GM18519 (cell line): ENCODE results near the gene VARS2.

Experiments
- ATAC-seq: cut with Tn5 transposase; IDR thresholded peaks from one replicate; pipeline ENCODE4 v1.9.1; 2021; ENCODE audit warnings: mild to moderate bottlenecking, moderate library complexity; ENCODE audit not compliant: unreplicated experiment, low FRiP score

The VARS2 gene

DNA sequence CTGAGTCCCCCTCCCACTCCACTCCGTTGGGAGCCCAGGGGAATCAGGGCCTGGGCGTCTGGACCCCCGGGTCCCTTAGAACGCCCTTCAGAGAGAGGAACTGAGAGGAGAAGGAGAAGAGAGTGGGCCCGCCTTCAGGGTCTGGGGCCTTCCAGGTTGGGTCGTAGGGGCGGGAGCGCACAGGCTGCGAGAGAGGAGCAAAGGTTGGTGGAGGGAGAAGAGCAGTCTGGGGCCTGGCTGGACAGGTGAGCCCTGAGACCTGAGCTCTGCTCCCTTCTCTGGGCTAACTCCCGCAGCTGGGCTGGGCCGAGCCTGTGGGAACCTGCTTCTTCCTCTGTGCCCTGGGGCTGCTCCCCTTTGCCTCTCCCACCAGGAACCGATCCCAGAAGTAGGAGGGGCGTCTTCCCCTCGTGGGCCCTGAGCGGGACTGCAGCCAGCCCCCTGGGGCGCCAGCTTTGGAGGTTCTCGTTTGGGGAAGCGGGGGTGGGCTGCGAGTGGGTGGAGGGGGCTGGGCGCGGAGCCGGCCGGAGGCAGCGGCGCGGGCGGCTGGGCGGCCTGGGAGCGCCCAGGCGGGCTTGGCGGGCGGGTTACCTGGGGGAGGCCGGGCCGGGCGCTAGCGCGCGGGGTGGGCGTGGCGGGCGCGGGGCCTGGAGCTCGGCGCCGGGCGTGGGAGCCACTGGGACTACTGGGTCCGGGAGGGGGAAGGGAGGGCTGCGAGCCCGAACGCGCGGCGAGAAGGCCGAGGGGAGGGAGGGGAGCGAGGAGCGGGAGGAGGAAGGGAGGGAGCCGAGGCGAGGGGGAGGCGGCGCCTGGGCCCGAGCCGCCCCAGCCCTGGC lies 30.1 kb upstream of the VARS2 start, which contains the start of gene DDR1:
TSS of gene DDR1 (plus strand) at position 835 of the 836 bp plus-strand sequence. CDS start 4,211 bp downstream, outside the sequence.
- ATAC-seq, result no peak

DNA sequence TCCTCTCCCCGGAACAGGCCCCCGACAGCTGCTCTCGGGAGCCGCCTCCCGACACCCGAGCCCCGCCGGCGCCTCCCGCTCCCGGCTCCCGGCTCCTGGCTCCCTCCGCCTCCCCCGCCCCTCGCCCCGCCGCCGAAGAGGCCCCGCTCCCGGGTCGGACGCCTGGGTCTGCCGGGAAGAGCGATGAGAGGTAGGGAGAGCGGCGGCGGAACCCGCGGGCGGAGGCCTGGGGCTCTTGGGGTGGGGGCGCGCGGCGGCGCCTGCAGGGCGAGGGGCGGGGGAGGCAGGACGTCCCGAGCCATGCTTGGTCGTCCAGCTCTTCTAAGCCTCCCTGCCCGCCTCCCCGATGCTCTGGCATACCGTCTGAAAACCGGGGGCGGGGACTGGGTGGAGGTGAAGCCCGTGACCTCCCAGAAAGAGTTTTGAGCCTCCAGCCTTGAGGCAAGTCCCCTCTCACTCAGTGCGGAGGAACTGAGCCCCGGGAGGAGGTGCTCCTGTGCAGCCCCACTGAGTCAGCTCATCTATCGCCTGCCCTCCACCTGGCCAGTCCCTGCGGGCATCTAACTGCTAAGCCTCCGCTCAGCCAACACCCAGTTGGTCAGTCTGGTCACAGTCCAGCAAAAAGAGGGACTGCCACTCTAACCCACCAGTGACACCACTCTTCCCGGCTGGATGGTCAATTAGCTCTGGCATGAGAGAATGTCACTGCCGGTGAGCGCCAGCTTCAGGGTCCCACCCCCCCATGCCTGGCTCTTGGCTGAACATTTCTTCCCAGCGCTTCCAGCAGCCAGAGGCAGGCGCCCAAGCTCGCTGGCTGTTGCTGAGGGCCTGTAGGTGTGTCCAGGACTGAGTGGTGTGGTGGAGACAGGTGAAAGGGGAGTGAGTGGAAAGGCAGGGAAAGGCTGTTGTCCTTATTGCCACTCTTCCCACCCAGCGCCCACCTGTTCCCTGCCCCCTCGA lies 29.2 kb upstream of the VARS2 start:
- ATAC-seq, result no peak

DNA sequence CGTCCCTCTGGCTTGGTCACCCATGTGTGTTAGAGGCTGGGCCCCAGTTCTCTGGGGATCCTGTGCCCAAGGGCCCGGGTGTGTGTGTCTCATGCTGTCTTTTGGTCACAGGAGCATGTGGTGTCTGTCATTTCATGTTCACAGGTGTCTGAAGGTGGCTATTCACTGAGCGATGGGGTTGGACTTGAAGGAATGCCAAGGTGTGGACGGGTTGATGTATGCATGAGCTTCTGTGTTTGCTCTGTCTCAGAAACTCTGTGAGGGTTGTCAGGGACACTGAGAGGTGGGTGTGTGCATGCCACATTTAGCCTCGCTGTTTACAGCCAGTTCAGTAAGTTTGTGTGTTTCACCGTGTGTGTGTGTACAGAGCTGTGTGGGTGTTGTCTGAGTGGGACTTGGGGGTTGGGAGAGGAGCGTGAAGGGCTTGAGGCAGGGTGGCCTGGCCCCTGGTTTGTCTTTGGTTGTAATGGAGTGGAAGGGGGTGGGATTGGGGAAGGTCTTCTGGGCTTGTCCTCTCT lies 28.5 kb upstream of the VARS2 start:
- ATAC-seq, result no peak

DNA sequence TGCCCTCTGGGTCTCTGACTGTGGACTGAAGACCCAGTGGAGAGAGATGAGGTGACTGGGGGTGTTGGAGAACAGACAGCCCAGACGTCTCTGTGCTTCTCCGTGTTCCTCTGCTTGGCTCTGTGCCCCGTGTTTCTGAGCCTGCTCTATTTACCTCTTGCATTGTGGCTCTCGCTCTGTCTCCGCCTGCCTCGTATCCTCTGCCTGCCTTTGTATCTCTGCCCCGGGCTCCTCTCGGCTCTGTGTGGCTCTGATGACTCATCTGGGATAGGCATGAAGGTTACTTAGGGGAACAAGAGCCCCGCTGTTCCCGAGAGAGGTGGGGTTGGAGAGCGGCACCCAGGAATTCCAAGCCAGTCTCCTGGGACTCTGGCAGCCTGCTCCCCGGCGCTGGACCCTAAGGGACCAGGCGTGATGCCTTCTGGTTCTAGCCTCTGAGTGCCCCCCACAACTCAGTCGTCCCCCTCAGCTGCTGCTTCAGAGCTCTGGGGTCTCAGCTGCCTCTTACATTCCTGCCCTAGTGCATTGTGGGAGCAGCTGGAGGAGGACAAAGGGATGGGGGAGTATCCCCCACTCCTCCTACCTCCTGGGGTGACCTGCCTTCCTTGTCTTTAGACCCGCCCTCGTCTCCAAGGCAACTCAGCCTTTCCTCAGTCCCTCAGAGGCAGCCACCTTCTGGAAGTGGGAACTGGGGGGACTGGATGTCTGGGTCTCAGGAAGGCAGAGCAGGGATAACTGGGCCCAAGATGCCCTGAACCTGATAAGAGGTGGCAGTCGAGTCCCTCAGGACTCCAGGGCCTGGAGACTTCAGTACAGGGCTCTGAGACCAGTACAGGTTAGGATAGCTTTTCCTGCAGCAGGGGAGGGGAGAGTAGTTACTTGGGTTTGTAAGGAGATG lies 27.8 kb upstream of the VARS2 start:
- no peak for ATAC-seq

DNA sequence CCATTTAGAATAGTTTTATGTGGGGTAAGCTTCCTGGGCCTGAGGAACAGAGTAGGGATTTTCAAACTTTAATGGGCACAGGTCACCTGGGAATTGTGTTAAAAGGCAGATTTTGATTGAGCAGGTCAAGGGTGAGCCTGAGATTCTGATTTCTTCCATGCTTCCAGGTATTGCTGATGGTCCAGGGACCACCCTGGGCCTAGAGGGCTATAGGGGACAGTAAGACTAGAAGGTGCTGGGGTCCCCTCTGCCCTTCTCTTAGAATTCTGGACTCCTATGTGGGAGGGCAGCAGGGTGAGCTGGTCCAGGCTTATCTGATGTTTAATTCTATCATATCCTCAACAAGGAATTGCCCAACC lies 27.2 kb upstream of the VARS2 start:
- ATAC-seq, result no peak

DNA sequence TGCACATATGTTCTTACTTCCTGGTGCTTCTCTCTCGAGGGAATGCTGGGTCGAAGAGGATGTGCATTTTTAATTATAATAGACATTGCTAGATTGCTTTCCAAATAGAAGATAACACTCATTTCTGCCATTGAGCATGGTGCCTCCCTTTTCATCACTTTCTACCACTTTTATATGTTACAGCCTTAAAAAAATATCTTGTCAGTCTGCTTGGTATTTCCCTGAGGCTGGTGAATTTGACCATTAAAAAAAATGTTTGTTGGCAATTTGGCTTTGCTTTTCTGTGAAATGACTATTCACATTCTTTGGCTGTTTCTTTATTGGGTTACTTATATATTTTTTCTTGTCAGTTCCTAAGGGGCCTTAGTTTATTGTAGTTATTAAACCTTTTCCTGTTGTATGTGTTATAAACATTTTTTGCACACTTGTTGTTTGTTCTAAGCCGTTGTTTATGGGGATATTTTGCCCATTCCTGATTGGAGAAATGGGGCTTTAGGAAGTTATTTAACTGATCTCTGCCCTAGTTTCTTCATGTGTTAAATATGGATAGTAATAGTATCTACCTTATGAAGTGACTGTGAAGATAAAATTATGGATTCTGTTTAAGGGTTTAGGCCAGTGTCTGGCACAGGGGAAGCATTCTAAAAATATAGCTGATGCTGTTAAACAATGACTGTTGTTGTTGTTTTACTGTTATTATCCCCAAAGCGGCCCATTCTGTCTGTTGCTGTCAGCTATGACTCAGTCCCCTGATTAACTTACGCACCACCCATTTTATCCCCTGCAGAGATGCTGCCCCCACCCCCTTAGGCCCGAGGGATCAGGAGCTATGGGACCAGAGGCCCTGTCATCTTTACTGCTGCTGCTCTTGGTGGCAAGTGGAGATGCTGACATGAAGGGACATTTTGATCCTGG lies 25.9 kb upstream of the VARS2 start:
- no peak for ATAC-seq

DNA sequence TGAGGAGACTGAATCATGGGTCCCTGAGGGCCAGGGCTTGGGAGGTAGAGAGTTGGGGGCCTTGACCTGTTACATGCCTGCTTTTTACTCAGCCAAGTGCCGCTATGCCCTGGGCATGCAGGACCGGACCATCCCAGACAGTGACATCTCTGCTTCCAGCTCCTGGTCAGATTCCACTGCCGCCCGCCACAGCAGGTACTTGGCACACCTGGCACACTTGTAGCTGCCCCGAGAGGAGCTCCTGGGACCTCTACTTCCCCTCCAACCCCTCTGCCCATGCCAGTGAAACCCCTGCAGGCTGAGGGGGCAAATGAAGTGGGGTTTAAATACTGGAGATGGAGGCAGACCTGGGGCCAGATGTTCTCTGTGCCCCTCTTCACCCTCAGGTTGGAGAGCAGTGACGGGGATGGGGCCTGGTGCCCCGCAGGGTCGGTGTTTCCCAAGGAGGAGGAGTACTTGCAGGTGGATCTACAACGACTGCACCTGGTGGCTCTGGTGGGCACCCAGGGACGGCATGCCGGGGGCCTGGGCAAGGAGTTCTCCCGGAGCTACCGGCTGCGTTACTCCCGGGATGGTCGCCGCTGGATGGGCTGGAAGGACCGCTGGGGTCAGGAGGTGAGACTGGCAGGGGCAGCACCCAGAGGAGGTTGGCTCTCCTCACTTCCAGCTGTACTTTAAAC lies 25.1 kb upstream of the VARS2 start:
- ATAC-seq, result no peak

DNA sequence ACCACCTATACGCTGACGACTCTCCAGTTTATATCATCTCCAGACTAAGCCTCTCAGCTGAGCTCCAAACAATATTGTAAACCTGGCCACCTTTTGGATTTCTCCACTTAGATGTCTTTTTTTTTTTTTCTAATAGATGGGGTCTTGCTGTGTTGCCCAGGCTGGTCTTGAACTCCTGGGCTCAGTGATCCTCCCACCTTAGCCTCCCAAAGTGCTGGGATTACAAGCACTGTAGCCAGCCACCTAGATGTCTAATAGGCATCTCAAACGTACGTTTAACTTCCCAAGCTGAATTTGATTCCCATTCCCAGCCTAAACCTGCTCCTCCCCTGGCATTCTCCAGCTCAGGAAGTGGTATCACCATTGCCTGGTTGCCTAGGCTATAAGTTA lies 24.5 kb upstream of the VARS2 start:
- no peak for ATAC-seq

DNA sequence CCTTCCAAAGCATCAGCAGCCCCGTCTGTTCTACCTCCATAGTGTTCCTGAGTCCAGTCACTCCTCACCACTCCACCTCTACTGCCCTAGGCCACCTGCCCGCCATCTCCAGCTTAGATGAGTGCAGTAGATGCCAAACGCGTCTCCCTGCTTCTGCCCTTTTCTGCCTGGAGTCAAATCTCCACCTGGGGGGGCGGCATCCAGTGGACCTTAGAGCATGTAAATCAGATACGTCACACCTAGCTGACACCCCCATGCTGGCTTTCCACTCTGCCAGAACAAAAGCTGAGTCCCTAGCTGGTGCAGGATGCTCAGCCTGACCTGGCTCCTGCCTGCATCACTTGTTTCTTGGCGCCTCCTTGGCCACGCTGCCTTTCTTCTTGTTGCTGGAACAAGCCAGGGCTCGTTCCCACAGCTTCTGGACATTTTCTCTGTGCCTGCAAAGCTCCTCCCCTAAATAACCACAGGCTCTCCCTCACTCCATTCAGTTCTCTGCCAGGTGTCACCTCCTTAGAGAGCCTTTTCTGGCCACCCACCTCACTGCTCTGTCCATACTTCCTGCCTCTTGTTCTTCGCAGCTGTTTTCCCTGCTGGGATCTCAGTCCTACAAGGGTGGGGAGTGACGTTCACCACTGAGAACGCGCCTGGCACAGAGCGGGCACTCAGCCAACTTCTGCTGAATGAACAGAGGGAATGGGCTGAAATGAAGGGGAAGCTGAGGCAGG lies 24.0 kb upstream of the VARS2 start:
- no peak for ATAC-seq

DNA sequence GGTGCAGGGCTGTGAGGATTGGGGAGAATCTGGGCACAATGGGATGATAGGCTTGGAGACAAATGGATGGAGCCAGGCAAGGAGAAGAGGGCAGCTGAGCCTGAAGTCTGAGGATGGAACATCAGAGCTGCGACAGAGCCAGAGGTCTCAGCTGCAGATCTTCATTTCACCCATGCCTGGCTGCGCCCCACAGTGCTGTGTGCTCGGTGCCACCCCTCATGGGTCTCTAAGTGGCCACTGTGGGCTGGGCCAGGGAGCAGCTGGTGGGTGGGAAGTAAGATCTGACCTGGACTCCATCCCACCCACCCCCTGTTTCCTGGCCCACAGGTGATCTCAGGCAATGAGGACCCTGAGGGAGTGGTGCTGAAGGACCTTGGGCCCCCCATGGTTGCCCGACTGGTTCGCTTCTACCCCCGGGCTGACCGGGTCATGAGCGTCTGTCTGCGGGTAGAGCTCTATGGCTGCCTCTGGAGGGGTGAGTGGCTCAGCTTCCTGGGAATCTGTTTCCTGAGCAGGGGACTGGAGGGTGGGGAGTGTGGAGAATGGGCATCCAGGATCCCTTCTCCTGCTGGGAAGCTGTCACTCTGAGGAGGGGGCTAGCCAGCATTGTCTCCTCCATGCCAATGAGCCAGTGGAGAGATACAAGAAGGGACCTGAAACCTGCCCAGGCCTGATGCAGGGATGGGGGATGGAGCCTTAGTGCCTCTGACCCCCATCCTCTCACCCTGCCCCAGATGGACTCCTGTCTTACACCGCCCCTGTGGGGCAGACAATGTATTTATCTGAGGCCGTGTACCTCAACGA lies 23.2 kb upstream of the VARS2 start:
- ATAC-seq, result no peak

DNA sequence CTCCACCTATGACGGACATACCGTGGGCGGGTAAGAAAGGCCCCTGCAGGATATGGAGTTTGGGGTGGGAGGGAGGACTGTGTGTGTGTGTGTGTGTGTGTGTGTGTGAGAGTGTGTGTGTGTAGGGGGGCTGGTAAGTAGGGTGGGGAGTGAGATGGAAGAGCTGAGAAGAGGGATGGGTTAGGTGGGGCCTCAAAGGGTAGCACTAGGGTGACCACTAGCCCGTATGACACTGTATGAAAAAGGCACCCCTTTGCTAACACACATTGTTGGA lies 22.7 kb upstream of the VARS2 start:
- ATAC-seq, result no peak

DNA sequence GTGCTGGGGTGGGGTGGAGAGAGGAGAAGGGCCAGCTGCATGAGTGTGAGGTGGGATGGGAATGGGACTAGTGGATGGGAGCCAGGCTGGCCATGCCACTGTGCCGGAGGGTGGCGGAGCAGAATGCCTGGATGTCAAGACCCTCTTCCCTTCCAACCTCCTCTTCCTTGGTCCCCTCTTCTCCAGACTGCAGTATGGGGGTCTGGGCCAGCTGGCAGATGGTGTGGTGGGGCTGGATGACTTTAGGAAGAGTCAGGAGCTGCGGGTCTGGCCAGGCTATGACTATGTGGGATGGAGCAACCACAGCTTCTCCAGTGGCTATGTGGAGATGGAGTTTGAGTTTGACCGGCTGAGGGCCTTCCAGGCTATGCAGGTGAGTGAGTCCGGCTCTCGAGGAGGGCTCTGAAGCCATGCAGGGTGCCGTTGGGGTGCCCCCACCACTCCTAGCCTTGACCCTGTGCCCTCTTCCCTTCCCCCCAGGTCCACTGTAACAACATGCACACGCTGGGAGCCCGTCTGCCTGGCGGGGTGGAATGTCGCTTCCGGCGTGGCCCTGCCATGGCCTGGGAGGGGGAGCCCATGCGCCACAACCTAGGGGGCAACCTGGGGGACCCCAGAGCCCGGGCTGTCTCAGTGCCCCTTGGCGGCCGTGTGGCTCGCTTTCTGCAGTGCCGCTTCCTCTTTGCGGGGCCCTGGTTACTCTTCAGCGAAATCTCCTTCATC lies 22.1 kb upstream of the VARS2 start:
- no peak for ATAC-seq

DNA sequence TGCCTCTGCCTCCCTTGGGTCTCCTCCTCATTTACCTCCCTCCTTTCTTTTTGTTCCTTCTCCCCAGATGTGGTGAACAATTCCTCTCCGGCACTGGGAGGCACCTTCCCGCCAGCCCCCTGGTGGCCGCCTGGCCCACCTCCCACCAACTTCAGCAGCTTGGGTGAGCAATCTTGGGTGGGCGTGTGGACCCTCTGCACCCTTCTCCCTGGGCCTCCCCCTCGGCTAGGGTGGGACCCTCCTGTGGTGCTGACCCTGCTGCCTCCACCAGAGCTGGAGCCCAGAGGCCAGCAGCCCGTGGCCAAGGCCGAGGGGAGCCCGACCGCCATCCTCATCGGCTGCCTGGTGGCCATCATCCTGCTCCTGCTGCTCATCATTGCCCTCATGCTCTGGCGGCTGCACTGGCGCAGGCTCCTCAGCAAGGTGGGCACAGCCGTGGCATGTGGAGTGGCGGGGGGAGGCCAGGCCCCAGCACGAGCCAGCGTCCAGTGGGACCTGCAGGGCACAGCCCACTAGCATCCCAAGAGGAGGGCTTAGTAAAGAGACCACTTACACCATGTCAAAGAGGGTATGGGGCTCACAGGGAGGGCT lies 20.9 kb upstream of the VARS2 start:
- ATAC-seq, result no peak

DNA sequence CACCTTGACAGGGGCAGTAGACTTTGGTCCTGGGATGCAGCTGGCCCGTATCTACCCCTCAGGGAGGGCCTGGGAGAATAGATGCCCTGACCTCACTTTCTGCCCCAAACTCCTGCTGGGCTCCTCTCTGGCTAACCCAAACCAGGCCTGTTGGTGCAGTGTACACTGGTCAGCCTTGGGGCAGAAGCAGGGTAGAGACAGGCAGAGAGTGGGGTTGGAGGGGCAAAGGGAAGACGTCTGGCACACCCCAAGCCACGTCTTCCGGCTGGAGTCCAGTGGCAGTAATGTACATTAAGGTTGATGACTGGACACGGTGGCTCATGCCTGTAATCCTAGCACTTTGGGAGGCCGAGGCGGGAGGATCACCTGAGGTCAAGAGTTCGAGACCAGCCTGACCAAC lies 20.4 kb upstream of the VARS2 start:
- ATAC-seq, result no peak

DNA sequence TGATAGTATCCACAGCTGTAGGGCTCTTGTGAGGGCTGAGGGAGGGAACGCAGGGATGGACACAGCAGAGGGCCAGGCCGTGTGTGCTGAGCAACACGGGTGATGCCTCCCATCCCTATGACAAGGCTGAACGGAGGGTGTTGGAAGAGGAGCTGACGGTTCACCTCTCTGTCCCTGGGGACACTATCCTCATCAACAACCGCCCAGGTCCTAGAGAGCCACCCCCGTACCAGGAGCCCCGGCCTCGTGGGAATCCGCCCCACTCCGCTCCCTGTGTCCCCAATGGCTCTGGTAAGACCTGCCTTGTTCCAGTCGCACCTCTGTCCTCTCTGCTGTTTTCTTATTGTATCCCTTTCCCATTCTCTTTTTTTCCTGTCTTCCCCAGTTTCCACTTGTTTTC lies 19.7 kb upstream of the VARS2 start:
- ATAC-seq, result no peak

DNA sequence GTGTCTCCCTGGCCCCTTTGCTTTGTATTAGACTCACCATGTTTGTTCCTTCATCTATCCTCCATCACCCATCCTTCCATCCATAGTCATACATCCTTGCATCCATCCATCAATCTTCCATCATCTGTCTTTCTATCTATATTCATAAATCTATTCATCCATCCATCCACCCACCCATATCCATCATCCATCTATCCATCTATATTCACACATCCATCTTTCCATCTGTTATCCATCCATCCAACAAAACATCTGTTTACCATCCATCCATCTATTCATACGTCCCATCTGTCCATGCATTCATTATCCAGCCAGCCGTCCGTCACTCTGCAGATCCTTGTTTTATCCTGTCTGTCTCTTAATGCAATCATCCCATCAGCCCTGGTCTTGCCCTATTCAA lies 19.1 kb upstream of the VARS2 start:
- ATAC-seq, result no peak

DNA sequence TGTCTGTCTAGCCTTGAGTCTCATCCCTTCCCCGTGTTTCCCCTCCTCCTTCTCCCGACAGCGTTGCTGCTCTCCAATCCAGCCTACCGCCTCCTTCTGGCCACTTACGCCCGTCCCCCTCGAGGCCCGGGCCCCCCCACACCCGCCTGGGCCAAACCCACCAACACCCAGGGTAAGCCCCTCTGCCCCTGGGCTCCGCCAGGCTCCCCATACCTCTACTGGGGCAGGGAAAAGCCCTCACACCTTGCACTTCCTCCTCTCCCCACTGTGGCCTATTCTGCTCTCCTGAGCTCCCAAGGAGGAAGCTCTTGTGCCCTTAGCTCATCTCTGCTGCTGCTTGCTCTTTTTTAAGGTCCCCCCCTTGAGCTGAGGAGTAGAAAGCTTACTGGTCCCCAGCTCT lies 18.7 kb upstream of the VARS2 start:
- ATAC-seq, result no peak
